Panc1 (cell line): ENCODE measurements around the gene IRX5. TPM values are rescaled to one million over a fixed set of nuclear protein-coding genes. Genes with fewer than 3 reads are reported as not detected.

ENCODE experiments used
- ATAC-seq: fragments of 200-7000 bp; cut with Tn5 transposase; 2 replicates; pipeline ENCODE4 v1.9.1; 2020; ENCODE audit warnings: mild to moderate bottlenecking, moderate library complexity
- BruUV-seq: library from RNA; stranded (reverse); fragments of 400-500 nt; replicated peaks from 2 replicates; lab custom pipeline; 2021; lab: Mats Ljungman, UMichigan
- CTCF ChIA-PET: fragments of 300-600 bp; sonication (Branson Sonifier 250); formaldehyde crosslinking; loops from one replicate; lab custom pipeline; 2022; ENCODE audit warnings: antibody characterized with exemption; lab: Charles Lee
- POLR2A ChIA-PET: fragments of 300-600 bp; sonication (Branson Sonifier 250); formaldehyde crosslinking; loops from one replicate; lab custom pipeline; 2022; ENCODE audit warnings: antibody characterized with exemption; lab: Charles Lee
- DNase-seq: peaks from one replicate; pipeline ENCODE4 v3.0.0-alpha.2; 2010; ENCODE audit warnings: low read depth, low spot score
- H3K27ac ChIP-seq: 2 replicates; pipeline ENCODE4 v1.5.1; 2011; ENCODE audit warnings: mild to moderate bottlenecking, low read length, inconsistent platforms
- H3K27me3 ChIP-seq: fragments of 200-500 bp; sonication (Bioruptor generic); 2 replicates; pipeline ENCODE4 v1.6.0; 2014; ENCODE audit warnings: low read length, inconsistent platforms; ENCODE audit not compliant: control insufficient read depth, insufficient read depth
- H3K36me3 ChIP-seq: fragments of 200-500 bp; sonication (Bioruptor generic); 2 replicates; pipeline ENCODE4 v1.5.1; 2014; ENCODE audit warnings: inconsistent platforms, mild to moderate bottlenecking, low read length, moderate library complexity; ENCODE audit not compliant: control insufficient read depth, insufficient read depth
- H3K4me1 ChIP-seq: 2 replicates; pipeline ENCODE4 v1.5.1; 2011; ENCODE audit warnings: inconsistent platforms, mild to moderate bottlenecking, low read length, moderate library complexity; ENCODE audit not compliant: control insufficient read depth, insufficient read depth
- H3K4me3 ChIP-seq, 2 experiments: 2 replicates each; pipeline ENCODE4 v1.5.1; 2011 to 2012; ENCODE audit warnings: low read depth in 2 of 2, low read length in 2 of 2, mild to moderate bottlenecking in 2 of 2, inconsistent platforms in 1 of 2, moderate library complexity in 1 of 2
- H3K9me3 ChIP-seq: fragments of 200-500 bp; sonication (Bioruptor generic); 2 replicates; pipeline ENCODE4 v1.5.1; 2014; ENCODE audit warnings: low read depth, mild to moderate bottlenecking, inconsistent platforms, low read length, moderate library complexity; ENCODE audit not compliant: control insufficient read depth, insufficient read depth
- CTCF ChIP-seq: fragments of 450-650 bp; IDR thresholded peaks from 2 replicates; pipeline ENCODE4 v1.5.1; 2017; ENCODE audit warnings: mild to moderate bottlenecking
- POLR2AphosphoS5 ChIP-seq: IDR thresholded peaks from 2 replicates; pipeline ENCODE4 v1.6.1; 2012; ENCODE audit warnings: mild to moderate bottlenecking, low read depth, low read length, moderate library complexity
- REST ChIP-seq, 2 experiments: IDR thresholded peaks; 2 replicates each; pipeline ENCODE4 v1.6.1; 2011 to 2012; ENCODE audit warnings: low read depth in 2 of 2, control low read depth in 1 of 2, low read length in 1 of 2, mild to moderate bottlenecking in 1 of 2, moderate library complexity in 1 of 2; ENCODE audit not compliant: insufficient read depth in 1 of 2
- SIN3A ChIP-seq: IDR thresholded peaks from 2 replicates; pipeline ENCODE4 v1.6.1; 2012; ENCODE audit warnings: low read depth, mild to moderate bottlenecking, low read length, moderate library complexity, borderline replicate concordance; ENCODE audit not compliant: insufficient read depth
- TCF7L2 ChIP-seq: IDR thresholded peaks from 2 replicates; pipeline ENCODE4 v1.6.1; 2011; ENCODE audit warnings: mild to moderate bottlenecking, low read depth, low read length, inconsistent platforms
- in situ Hi-C: cut with HindIII; loops from 2 replicates; pipeline ENCODE4 v1.10.0; 2016; ENCODE audit warnings: low sequenced_read_pairs, low pct_unique_long_range_greater_than_20kb
- intact Hi-C: fragments of 100-400 bp; cut with micrococcal nuclease; formaldehyde crosslinking; loops from one replicate; pipeline ENCODE4 v1.10.0; 2022; ENCODE audit not compliant: unreplicated experiment
- total RNA-seq: library from RNA; stranded (reverse); gene quantifications from one replicate; pipeline ENCODE4 v1.2.1, GENCODE V29; 2021; ENCODE audit not compliant: unreplicated experiment

The IRX5 gene
- total RNA-seq, 1 experiment from 2014 or later: 2.7 TPM

GRCh38 chr16:54929090-54930004 is 1.3 kb upstream of the IRX5 start:
- Histone ChIP-seq H3K27ac (peak overlapping the region; percentile 78), H3K9me3 (no peaks in the 10 kb centered on the region), H3K4me3 (peak overlapping the region; percentile 61 to 82), H3K36me3 (no peaks in the 10 kb centered on the region), H3K4me1 (peaks cover 4% of the 10 kb centered on the region; the same call in 1 of the 2 replicates), H3K27me3 (no peaks in the 10 kb centered on the region)
- ATAC-seq (peak; percentile 90), DNase-seq (peak; percentile 86)
- ChIA-PET POLR2A (no interaction called here), CTCF (no interaction called here)
- TF ChIP-seq TCF7L2 (no peak), CTCF (peak; percentile 36)
- in situ Hi-C loops (no loop called here), intact Hi-C loops (loop anchor here (2.0 to 5.0 kb wide), 2 partner anchors 328 to 643 kb away; partner anchors contain the start of gene IRX3)
- no TSS peak for BruUV-seq

- no peak for DNase-seq
- CTCF ChIA-PET: interaction anchor here (0.6 kb wide), 1 partner anchor 9 kb away, joined by 3 read pairs; no protein-coding TSS in a partner anchor
- intact Hi-C loops (loop anchor here (2.0 to 5.0 kb wide), 2 partner anchors 327 to 644 kb away; partner anchors contain the start of gene IRX3), in situ Hi-C loops (no loop called here)
- ATAC-seq: no peak
- Histone ChIP-seq H3K4me1 (peaks cover 4% of the 10 kb centered on the region; the same call in 1 of the 2 replicates), H3K9me3 (no peaks in the 10 kb centered on the region), H3K27me3 (no peaks in the 10 kb centered on the region), H3K36me3 (no peaks in the 10 kb centered on the region), H3K4me3 (peak overlapping the region; percentile 61), H3K27ac (no peak overlapping the region)
- POLR2A ChIA-PET: interaction anchor here (0.7 kb wide), 1 partner anchor 1209 kb away, joined by 8 read pairs; no protein-coding TSS in a partner anchor
- TF ChIP-seq TCF7L2 (no peak), REST (IDR thresholded peaks at IDR 0.05; ENCODE audit: insufficient read depth in 1 of 2, low read depth in 2 of 2, low read length in 1 of 2) (no peak), POLR2AphosphoS5 (0 out of 2 replicates have a peak, but pooled peaks have one; percentile 37), CTCF (no peak), SIN3A (0 out of 2 replicates have a peak, but pooled peaks have one; percentile 37)
- no TSS peak for BruUV-seq
Measured at GRCh38 chr16:54930869-54931119, 129 bp downstream of the IRX5 start.
